Right atrium auricular region (tissue), 2 donors: ENCODE measurements around the gene WWOX. TPM values are rescaled to one million over a fixed set of nuclear protein-coding genes. Genes with fewer than 3 reads are reported as not detected.

ENCODE experiments used
- DNase-seq: peaks from one replicate; pipeline ENCODE4 v3.0.0-alpha.2; 2019; ENCODE audit warnings: low spot score
- H3K27ac ChIP-seq, 2 donors: fragments of 200-600 bp; sonication (generic); 1 replicate in 1 of 2; 2 replicates in 1 of 2; pipeline ENCODE4 v1.5.1; 2016 to 2019
- H3K27me3 ChIP-seq, 2 donors: fragments of 200-600 bp; sonication (generic); one replicate each; pipeline versions ENCODE4 v1.5.1 to v1.6.0; 2017 to 2019
- H3K36me3 ChIP-seq: fragments of 200-600 bp; sonication (generic); one replicate; pipeline ENCODE4 v1.5.1; 2016
- H3K4me1 ChIP-seq, 2 donors: fragments of 200-600 bp; sonication (generic); one replicate each; pipeline versions ENCODE4 v1.5.1 to v1.6.0; 2017 to 2019
- H3K4me3 ChIP-seq, 2 donors: fragments of 200-600 bp; sonication (generic); 1 replicate in 1 of 2; 2 replicates in 1 of 2; pipeline ENCODE4 v1.5.1; 2017 to 2019; ENCODE audit warnings: mild to moderate bottlenecking in 1 of 2, moderate library complexity in 1 of 2
- H3K9me3 ChIP-seq, 2 donors: fragments of 200-600 bp; sonication (generic); one replicate each; pipeline ENCODE4 v1.5.1; 2019
- total RNA-seq, 2 donors: library from RNA; depleted of rRNA; stranded (reverse); fragments of >200 nt; gene quantifications; one replicate each; pipeline ENCODE4 v1.1.0, GENCODE V29; 2016
- TF ChIP-seq, protein P1 (sequence below), 2 donors: fragments of 200-600 bp; sonication (generic); IDR thresholded peaks; one replicate each; pipeline ENCODE4 v1.5.1; 2019; ENCODE audit warnings: antibody characterized with exemption in 2 of 2

Gene WWOX
- total RNA-seq, 2 donors from 2014 or later = 14.8 to 20.8 TPM

DNA sequence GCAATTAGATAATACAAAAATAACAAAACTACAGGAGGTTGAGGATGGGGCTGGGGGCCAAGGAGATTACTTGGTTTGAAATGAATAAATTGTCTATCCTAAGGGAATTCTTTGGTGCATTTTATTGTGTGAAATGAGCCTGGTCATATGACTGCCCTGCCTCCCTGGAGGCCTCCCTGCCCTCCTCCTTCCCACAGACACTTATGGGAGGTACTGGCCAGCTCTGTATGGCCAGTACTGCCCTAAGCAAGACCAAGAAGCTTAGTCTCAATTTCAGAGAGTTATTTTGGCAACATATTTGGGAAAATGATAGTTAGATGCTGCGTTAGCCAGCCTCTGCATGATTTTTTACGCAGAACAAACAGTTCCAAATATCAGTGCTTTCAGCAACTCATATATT lies 511.9 kb downstream of the WWOX start:
- no peaks in the 10 kb centered on the region for H3K27me3 ChIP-seq
- no peak for DNase-seq
- TF ChIP-seq, protein P1, sequence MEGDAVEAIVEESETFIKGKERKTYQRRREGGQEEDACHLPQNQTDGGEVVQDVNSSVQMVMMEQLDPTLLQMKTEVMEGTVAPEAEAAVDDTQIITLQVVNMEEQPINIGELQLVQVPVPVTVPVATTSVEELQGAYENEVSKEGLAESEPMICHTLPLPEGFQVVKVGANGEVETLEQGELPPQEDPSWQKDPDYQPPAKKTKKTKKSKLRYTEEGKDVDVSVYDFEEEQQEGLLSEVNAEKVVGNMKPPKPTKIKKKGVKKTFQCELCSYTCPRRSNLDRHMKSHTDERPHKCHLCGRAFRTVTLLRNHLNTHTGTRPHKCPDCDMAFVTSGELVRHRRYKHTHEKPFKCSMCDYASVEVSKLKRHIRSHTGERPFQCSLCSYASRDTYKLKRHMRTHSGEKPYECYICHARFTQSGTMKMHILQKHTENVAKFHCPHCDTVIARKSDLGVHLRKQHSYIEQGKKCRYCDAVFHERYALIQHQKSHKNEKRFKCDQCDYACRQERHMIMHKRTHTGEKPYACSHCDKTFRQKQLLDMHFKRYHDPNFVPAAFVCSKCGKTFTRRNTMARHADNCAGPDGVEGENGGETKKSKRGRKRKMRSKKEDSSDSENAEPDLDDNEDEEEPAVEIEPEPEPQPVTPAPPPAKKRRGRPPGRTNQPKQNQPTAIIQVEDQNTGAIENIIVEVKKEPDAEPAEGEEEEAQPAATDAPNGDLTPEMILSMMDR (IDR thresholded peaks at IDR 0.05) = no peak

DNA sequence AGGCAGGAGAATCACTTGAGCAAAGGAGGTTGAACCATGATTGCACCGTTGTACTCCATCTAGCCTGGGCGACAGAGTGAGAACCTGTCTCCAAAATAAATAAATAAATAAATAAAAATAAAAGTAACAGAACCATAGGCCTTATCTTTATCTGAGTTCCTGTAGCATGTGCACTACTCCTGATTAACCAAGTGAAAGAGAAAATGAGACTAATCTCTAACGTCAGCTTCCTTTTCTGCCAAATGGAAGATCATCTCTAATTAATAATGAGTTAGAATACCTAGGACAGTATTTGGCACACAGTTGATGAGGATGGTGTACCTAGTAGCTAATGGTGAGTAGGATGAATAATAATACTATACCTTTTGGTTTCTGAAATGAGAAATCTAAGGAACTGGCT lies 520.4 kb downstream of the WWOX start:
- H3K9me3 ChIP-seq = peaks cover 0 to 7% of the 10 kb centered on the region in 2 donors
- no peaks in the 10 kb centered on the region for H3K36me3 ChIP-seq
- TF ChIP-seq, protein P1 (IDR thresholded peaks at IDR 0.05) = no peak
- H3K4me3 ChIP-seq = no peak overlapping the region
- H3K4me1 ChIP-seq = no peaks in the 10 kb centered on the region
- no peak overlapping the region for H3K27ac ChIP-seq
- DNase-seq = no peak
- H3K27me3 ChIP-seq = no peaks in the 10 kb centered on the region

More for the DNA sequence above, 511.9 kb downstream of the WWOX start:
- H3K9me3 ChIP-seq = no peaks in the 10 kb centered on the region
- H3K36me3 ChIP-seq = no peaks in the 10 kb centered on the region
- no peak overlapping the region for H3K27ac ChIP-seq
- H3K4me1 ChIP-seq = no peaks in the 10 kb centered on the region
- no peak overlapping the region for H3K4me3 ChIP-seq

DNA sequence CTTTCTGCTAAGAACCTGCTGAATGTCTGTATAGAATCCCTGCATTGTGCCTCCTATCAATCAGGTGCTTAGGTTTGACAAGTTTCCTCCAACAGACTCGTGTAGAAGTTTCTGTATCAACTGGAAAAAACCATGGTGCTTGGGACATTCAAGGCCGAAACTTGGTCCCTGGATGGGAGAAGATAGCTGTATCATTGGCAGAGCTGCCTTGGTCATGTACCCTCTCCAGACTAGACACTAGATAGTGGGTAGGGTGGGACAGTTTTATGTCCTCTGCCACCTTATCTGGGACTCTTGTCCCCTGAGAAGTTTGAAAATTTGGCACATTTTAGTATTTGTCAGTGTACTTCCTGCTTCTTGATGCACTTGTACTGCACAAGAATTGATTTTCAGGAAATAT lies 520.8 kb downstream of the WWOX start:
- no peaks in the 10 kb centered on the region for H3K36me3 ChIP-seq
- DNase-seq = no peak
- H3K4me1 ChIP-seq = no peaks in the 10 kb centered on the region
- no peaks in the 10 kb centered on the region for H3K27me3 ChIP-seq
- H3K27ac ChIP-seq = no peak overlapping the region
- no peak overlapping the region for H3K4me3 ChIP-seq
- peaks cover 0 to 7% of the 10 kb centered on the region in 2 donors for H3K9me3 ChIP-seq
- TF ChIP-seq, protein P1 (IDR thresholded peaks at IDR 0.05) = no peak

DNA sequence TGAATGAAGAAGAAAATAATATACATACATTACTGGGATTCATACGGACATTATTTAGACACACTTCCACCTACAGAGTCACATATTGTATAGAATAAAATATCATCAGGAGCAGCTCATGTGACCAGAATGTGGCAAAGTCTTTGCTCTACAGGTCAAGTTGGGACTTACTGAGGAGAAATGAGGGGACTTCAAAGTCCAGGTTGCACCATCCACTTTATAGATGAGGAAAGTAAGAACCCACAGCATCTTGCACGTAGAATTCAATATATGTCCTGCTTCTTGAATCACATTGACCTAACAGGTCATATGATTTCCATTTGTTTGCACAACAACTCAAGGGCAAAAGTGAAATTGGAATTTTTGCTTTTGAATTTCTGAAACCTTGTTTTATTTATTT lies 524.3 kb downstream of the WWOX start:
- H3K4me1 ChIP-seq = no peaks in the 10 kb centered on the region
- no peaks in the 10 kb centered on the region for H3K36me3 ChIP-seq
- H3K9me3 ChIP-seq = peaks cover 0 to 7% of the 10 kb centered on the region in 2 donors
- TF ChIP-seq, protein P1 (IDR thresholded peaks at IDR 0.05) = no peak
- H3K4me3 ChIP-seq = no peak overlapping the region
- H3K27ac ChIP-seq = no peak overlapping the region
- H3K27me3 ChIP-seq = no peaks in the 10 kb centered on the region
- DNase-seq = no peak

DNA sequence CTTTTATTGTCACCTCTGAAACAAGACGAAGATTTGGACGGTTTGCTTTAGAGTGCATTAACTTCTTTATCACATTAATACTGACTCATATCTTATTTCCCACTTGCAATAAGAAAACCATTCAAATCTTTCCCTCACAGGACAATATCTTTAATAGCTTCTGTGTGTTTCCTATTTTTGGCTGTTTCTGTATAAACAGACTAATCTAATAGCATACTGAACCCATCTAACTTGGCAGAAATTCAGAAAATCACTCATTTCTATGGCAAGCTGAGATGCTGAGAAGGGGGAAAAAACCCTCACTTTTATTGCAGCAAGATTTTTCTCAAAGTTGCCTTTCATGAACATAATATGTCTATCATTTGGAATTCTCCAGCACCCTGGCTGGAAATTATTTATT lies 524.9 kb downstream of the WWOX start:
- TF ChIP-seq, protein P1 (IDR thresholded peaks at IDR 0.05) = no peak
- Histone ChIP-seq H3K27me3 (no peaks in the 10 kb centered on the region), H3K4me3 (no peak overlapping the region), H3K36me3 (no peaks in the 10 kb centered on the region), H3K4me1 (no peaks in the 10 kb centered on the region), H3K27ac (no peak overlapping the region), H3K9me3 (peaks cover 0 to 7% of the 10 kb centered on the region in 2 donors)
- DNase-seq = no peak

DNA sequence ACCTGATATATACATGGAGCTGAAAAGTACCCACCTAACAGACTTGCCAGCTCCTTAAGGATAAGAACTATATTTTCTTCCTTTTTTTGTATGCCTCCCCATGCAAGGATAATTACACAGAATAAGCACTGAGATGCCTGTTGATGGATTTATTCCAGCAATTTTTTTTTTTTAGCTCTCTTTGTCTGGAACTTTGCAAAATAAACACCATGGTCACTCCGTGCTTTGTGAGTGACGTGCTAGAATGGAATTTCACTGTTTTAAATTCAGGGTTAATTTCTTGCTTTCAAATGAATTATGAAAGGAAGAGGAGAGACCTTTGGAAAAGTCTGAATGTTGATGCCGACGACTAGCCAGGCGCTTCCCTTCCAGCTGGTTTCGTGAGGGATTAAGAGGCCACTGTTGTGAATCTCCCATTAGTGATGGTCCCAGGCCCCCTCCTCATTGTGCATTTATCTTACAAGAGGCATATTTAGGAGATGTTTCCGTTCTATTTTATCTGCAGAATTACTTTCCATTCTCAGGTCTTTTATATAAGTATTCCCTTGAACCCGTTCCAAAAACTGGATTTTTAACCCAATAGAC lies 529.1 kb downstream of the WWOX start:
- Histone ChIP-seq H3K27ac (no peak overlapping the region), H3K4me1 (no peaks in the 10 kb centered on the region), H3K27me3 (no peaks in the 10 kb centered on the region), H3K9me3 (peaks cover 0 to 10% of the 10 kb centered on the region in 2 donors), H3K4me3 (no peak overlapping the region), H3K36me3 (no peaks in the 10 kb centered on the region)
- no peak for DNase-seq
- TF ChIP-seq, protein P1 (IDR thresholded peaks at IDR 0.05) = no peak
